ENCODE measurements around the gene NFATC2.

- TF ChIP-seq CTCF (conservative IDR thresholded peaks at IDR 0.05; ENCODE audit: low read length) (no peak), EZH2phosphoT487 (IDR thresholded peaks at IDR 0.05; ENCODE audit: borderline replicate concordance) (no peak)
These were observed 32.4 kb downstream of the NFATC2 start for GRCh38 chr20:51510169-51510568.
